Measurements from ENCODE around the gene NT5M. TPM values are rescaled to one million over a fixed set of nuclear protein-coding genes. Genes with fewer than 3 reads are reported as not detected.

Gene NT5M
- total RNA-seq, 2 experiments from 2014 or later: 1.8 to 2.9 TPM

DNA sequence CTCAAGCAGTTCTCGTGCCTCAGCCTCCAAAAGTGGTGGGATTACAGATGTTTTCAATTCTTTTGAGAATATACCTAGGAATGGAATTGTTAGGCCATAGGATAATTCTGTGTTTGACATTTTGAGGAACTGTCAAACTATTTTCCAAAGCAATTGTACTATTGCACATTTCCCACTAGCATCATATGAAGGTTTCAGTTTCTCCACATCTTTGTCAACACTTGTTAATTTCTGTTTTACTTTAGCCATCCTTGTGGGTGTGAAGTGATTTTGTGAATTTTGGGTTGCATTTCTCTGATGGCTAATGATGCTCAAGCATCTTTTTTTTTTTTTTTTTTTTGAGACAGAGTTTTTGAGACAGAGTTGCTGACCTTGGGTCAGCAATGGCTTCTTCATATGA, 6.2 kb downstream of the NT5M start:
- intact Hi-C loops (cut with DNase I, micrococcal nuclease): no loop called here
- H3K27ac ChIP-seq (ENCODE audit: low read depth in 1 of 2, low read length in 2 of 2): no peak overlapping the region
- Mint-ChIP-seq H3K4me1 (ENCODE audit: low read depth) (peaks cover 23% of the 10 kb centered on the region), H3K4me3 (no peak overlapping the region), H3K36me3 (ENCODE audit: low read depth) (no peaks in the 10 kb centered on the region), H3K27ac (no peak overlapping the region), H3K9me3 (no peaks in the 10 kb centered on the region), H3K27me3 (no peaks in the 10 kb centered on the region)
- peaks cover 24% of the 10 kb centered on the region for H3K4me1 ChIP-seq (ENCODE audit: insufficient read depth, low read length)
- H3K9me3 ChIP-seq (ENCODE audit: control insufficient read depth in 1 of 2, insufficient read depth in 1 of 2, low read length in 2 of 2): no peaks in the 10 kb centered on the region
- POLR2A ChIA-PET: no interaction called here
- ATAC-seq (ENCODE audit: poor library complexity) (no peak), DNase-seq (no peak)
- TF ChIP-seq, protein P1, sequence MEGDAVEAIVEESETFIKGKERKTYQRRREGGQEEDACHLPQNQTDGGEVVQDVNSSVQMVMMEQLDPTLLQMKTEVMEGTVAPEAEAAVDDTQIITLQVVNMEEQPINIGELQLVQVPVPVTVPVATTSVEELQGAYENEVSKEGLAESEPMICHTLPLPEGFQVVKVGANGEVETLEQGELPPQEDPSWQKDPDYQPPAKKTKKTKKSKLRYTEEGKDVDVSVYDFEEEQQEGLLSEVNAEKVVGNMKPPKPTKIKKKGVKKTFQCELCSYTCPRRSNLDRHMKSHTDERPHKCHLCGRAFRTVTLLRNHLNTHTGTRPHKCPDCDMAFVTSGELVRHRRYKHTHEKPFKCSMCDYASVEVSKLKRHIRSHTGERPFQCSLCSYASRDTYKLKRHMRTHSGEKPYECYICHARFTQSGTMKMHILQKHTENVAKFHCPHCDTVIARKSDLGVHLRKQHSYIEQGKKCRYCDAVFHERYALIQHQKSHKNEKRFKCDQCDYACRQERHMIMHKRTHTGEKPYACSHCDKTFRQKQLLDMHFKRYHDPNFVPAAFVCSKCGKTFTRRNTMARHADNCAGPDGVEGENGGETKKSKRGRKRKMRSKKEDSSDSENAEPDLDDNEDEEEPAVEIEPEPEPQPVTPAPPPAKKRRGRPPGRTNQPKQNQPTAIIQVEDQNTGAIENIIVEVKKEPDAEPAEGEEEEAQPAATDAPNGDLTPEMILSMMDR (IDR thresholded peaks at IDR 0.05): no peak
- H3K4me3 ChIP-seq (ENCODE audit: low read length): no peak overlapping the region
- CTCF ChIA-PET: no interaction called here
- no peaks in the 10 kb centered on the region for H3K36me3 ChIP-seq (ENCODE audit: insufficient read depth, low read length)
- H3K27me3 ChIP-seq (ENCODE audit: control insufficient read depth in 1 of 2, insufficient read depth in 2 of 2, low read length in 2 of 2): no peaks in the 10 kb centered on the region

DNA sequence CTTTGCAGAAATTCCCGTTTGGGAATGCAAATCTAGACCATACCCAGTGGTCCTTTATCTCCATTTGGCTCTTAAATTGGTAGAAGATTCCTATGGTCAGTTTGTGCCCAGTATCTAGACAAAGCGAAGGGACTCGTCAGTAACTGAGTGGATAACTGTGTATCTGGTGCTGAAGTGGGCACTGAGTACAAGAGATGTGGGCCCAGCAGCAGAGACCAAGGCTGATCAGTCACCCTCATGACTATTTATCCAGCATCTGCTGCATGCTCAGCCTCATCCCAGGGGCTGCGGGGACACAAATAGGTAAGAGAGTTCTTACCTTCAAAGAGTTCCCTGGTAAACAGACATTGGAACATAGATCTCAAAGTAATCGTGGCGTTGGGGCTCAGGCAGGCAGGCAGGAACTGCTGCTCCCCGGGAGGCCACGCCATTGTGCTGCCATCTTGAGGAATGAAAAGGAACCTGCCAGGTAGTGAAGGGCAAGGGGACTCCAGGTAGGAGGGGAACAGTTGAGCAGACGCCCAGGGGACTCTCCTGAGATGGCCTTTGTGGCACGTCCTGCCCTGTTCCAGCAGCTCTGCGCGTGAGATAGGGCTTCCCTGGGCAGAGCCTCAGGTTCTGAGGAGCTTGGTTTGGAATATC, 10.3 kb downstream of the NT5M start:
- H3K9me3 Mint-ChIP-seq: no peaks in the 10 kb centered on the region
- Histone ChIP-seq H3K4me1 (ENCODE audit: insufficient read depth, low read length) (peaks cover 6% of the 10 kb centered on the region), H3K27ac (ENCODE audit: low read depth in 1 of 2, low read length in 2 of 2) (no peak overlapping the region), H3K27me3 (ENCODE audit: control insufficient read depth in 1 of 2, insufficient read depth in 2 of 2, low read length in 2 of 2) (no peaks in the 10 kb centered on the region), H3K4me3 (ENCODE audit: low read length) (no peak overlapping the region), H3K9me3 (ENCODE audit: control insufficient read depth in 1 of 2, insufficient read depth in 1 of 2, low read length in 2 of 2) (no peaks in the 10 kb centered on the region), H3K36me3 (ENCODE audit: insufficient read depth, low read length) (no peaks in the 10 kb centered on the region)
- no peaks in the 10 kb centered on the region for H3K27me3 Mint-ChIP-seq
- H3K4me1 Mint-ChIP-seq (ENCODE audit: low read depth): peaks cover 6% of the 10 kb centered on the region
- intact Hi-C loops (cut with DNase I, micrococcal nuclease): loop anchor here (1.0 kb wide), 2 partner anchors 171 to 312 kb away; no protein-coding TSS in a partner anchor
- ChIA-PET POLR2A (interaction anchor here (0.6 kb wide), 1 partner anchor 253 kb away, joined by 3 read pairs; no protein-coding TSS in a partner anchor), CTCF (interaction anchor here (0.8 to 2.2 kb wide), 2 partner anchors 43 to 171 kb away, joined by 4 to 6 read pairs; no protein-coding TSS in a partner anchor)
- DNase-seq (peak; percentile 66 to 87 (median 70)), ATAC-seq (ENCODE audit: poor library complexity) (peak; percentile 99)
- H3K4me3 Mint-ChIP-seq: no peak overlapping the region
- no peak overlapping the region for H3K27ac Mint-ChIP-seq
- H3K36me3 Mint-ChIP-seq (ENCODE audit: low read depth): no peaks in the 10 kb centered on the region
- TF ChIP-seq, protein P1 (IDR thresholded peaks at IDR 0.05): peak; percentile 81

DNA sequence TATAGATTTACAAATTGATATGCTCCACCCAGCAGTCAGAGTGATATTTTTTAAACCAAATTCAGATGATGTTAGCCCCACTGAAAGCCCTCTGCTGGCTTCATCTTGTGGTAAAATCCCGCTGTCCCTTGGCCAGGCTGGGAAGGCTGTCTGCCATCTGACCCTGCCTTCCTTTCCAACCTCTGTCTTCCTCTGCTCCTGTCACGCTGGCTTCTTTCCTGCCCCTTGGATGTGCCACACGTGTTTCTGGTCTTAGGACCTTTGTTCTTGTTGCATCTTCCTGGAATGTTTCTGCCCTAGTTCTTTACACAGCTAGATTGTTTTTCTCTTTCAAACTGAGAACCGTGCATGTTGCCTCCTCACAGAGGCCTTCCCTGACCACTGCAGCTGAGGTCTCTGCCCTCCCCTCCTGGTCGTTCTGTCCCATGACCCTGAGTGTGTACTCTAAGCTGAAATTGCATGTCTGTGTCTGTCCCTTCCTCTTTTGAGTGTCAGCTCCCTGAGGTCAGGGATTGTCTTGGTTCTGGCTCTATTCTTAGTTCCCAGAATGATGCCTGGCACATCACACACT, 11.4 kb downstream of the NT5M start:
- peaks cover 6% of the 10 kb centered on the region for H3K4me1 ChIP-seq (ENCODE audit: insufficient read depth, low read length)
- H3K4me3 ChIP-seq (ENCODE audit: low read length): no peak overlapping the region
- H3K36me3 ChIP-seq (ENCODE audit: insufficient read depth, low read length): no peaks in the 10 kb centered on the region
- no peak overlapping the region for H3K27ac ChIP-seq (ENCODE audit: low read depth in 1 of 2, low read length in 2 of 2)
- Mint-ChIP-seq H3K4me1 (ENCODE audit: low read depth) (peaks cover 6% of the 10 kb centered on the region), H3K9me3 (no peaks in the 10 kb centered on the region), H3K27me3 (no peaks in the 10 kb centered on the region), H3K36me3 (ENCODE audit: low read depth) (no peaks in the 10 kb centered on the region), H3K4me3 (no peak overlapping the region), H3K27ac (no peak overlapping the region)
- no peaks in the 10 kb centered on the region for H3K9me3 ChIP-seq (ENCODE audit: control insufficient read depth in 1 of 2, insufficient read depth in 1 of 2, low read length in 2 of 2)
- TF ChIP-seq, protein P1 (IDR thresholded peaks at IDR 0.05): no peak
- DNase-seq (no peak), ATAC-seq (ENCODE audit: poor library complexity) (no peak)
- H3K27me3 ChIP-seq (ENCODE audit: control insufficient read depth in 1 of 2, insufficient read depth in 2 of 2, low read length in 2 of 2): no peaks in the 10 kb centered on the region
- intact Hi-C loops (cut with DNase I, micrococcal nuclease): no loop called here
- ChIA-PET CTCF (interaction anchor here (1.5 kb wide), 1 partner anchor 173 kb away, joined by 4 read pairs; no protein-coding TSS in a partner anchor), POLR2A (no interaction called here)

All from CD4-positive, alpha-beta T cell (primary cell).